Measurements from ENCODE around the gene RRAGD. TPM values are rescaled to one million over a fixed set of nuclear protein-coding genes. Genes with fewer than 3 reads are reported as not detected.

Gene RRAGD
- total and polyA plus RNA-seq, 2 of the 13 experiments (the other 11 are each of a cell fraction or from before 2014, with no cell fraction given), result 0.35 to 0.53 TPM

DNA sequence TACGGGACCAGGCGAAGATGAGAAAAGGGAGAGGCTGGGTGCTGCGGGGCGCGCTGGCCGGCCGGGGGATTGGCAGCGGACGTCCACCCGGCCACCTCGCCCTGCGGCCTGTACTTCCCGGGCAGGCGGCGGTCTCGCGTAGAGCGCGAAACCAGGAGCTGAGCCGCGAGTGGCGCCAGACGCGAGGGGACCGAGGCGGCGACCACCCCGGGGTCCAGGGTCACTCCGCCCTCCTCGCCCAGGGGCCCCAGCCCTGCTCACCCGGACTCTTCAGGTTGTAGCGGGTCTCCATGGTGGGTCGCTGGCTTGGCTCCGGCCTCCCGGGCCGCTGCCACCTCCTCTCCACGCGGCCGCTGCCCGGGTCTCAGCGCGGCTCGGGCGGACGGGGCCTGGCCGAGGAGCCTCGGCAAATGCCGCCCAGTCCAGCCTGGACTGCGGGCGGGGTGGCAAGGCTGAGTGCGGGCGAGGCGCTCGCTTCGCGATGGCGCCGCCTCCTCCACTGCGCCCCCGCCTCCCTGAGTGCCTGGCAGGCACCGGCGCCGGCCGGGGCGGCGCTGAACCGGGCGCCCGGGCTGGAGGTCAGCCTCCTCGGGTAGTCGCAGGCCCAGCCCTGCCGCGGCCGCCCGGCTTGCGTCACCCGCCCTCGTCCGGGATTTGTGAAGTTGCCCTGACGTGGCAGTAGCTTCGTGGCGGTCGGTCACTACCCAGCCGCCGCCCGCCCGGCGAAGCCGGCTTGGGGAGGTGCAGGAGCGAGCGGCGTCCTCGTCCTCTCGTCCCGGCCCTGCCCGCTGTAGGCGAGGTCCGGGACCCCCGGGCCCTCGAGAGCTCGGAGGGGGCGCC is 59.6 kb downstream of the RRAGD start, which contains the start of gene UBE2J1 (continued):
- TF ChIP-seq, protein P1, sequence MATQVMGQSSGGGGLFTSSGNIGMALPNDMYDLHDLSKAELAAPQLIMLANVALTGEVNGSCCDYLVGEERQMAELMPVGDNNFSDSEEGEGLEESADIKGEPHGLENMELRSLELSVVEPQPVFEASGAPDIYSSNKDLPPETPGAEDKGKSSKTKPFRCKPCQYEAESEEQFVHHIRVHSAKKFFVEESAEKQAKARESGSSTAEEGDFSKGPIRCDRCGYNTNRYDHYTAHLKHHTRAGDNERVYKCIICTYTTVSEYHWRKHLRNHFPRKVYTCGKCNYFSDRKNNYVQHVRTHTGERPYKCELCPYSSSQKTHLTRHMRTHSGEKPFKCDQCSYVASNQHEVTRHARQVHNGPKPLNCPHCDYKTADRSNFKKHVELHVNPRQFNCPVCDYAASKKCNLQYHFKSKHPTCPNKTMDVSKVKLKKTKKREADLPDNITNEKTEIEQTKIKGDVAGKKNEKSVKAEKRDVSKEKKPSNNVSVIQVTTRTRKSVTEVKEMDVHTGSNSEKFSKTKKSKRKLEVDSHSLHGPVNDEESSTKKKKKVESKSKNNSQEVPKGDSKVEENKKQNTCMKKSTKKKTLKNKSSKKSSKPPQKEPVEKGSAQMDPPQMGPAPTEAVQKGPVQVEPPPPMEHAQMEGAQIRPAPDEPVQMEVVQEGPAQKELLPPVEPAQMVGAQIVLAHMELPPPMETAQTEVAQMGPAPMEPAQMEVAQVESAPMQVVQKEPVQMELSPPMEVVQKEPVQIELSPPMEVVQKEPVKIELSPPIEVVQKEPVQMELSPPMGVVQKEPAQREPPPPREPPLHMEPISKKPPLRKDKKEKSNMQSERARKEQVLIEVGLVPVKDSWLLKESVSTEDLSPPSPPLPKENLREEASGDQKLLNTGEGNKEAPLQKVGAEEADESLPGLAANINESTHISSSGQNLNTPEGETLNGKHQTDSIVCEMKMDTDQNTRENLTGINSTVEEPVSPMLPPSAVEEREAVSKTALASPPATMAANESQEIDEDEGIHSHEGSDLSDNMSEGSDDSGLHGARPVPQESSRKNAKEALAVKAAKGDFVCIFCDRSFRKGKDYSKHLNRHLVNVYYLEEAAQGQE (IDR thresholded peaks at IDR 0.05; ENCODE audit: borderline replicate concordance in 1 of 2, low read depth in 1 of 2, low read length in 2 of 2), result no peak
- TF ChIP-seq SNAI1 (CRISPR knock-in tag; IDR thresholded peaks at IDR 0.05; ENCODE audit: borderline replicate concordance) (no peak), MEIS2 (CRISPR knock-in tag; IDR thresholded peaks at IDR 0.05) (peak; percentile 44), ELF3 (CRISPR knock-in tag; IDR thresholded peaks at IDR 0.05) (no peak; the same call in 1 of the 2 replicates), ZNF232 (CRISPR knock-in tag; IDR thresholded peaks at IDR 0.05; ENCODE audit: borderline replicate concordance) (no peak), EHMT2 (IDR thresholded peaks at IDR 0.05; ENCODE audit: borderline replicate concordance, low read depth, low read length) (no peak), JUND (CRISPR knock-in tag; IDR thresholded peaks at IDR 0.05) (peak; percentile 7; the same call in 1 of the 2 replicates), ZNF335 (CRISPR knock-in tag; IDR thresholded peaks at IDR 0.05) (no peak), ZKSCAN8 (CRISPR knock-in tag; IDR thresholded peaks at IDR 0.05; ENCODE audit: borderline replicate concordance) (no peak), PITX1 (CRISPR knock-in tag; IDR thresholded peaks at IDR 0.05) (no peak), ZNF451 (CRISPR knock-in tag; IDR thresholded peaks at IDR 0.05) (peak; percentile 46; the same call in 1 of the 2 replicates), GABPA (IDR thresholded peaks at IDR 0.05; ENCODE audit: low read depth, low read length) (no peak; the same call in 1 of the 2 replicates), GABPA (CRISPR knock-in tag; IDR thresholded peaks at IDR 0.05; ENCODE audit: low read depth) (no peak), ZMYM4 (CRISPR knock-in tag; IDR thresholded peaks at IDR 0.05) (peak; percentile 77)
- TF ChIP-seq, protein P2, sequence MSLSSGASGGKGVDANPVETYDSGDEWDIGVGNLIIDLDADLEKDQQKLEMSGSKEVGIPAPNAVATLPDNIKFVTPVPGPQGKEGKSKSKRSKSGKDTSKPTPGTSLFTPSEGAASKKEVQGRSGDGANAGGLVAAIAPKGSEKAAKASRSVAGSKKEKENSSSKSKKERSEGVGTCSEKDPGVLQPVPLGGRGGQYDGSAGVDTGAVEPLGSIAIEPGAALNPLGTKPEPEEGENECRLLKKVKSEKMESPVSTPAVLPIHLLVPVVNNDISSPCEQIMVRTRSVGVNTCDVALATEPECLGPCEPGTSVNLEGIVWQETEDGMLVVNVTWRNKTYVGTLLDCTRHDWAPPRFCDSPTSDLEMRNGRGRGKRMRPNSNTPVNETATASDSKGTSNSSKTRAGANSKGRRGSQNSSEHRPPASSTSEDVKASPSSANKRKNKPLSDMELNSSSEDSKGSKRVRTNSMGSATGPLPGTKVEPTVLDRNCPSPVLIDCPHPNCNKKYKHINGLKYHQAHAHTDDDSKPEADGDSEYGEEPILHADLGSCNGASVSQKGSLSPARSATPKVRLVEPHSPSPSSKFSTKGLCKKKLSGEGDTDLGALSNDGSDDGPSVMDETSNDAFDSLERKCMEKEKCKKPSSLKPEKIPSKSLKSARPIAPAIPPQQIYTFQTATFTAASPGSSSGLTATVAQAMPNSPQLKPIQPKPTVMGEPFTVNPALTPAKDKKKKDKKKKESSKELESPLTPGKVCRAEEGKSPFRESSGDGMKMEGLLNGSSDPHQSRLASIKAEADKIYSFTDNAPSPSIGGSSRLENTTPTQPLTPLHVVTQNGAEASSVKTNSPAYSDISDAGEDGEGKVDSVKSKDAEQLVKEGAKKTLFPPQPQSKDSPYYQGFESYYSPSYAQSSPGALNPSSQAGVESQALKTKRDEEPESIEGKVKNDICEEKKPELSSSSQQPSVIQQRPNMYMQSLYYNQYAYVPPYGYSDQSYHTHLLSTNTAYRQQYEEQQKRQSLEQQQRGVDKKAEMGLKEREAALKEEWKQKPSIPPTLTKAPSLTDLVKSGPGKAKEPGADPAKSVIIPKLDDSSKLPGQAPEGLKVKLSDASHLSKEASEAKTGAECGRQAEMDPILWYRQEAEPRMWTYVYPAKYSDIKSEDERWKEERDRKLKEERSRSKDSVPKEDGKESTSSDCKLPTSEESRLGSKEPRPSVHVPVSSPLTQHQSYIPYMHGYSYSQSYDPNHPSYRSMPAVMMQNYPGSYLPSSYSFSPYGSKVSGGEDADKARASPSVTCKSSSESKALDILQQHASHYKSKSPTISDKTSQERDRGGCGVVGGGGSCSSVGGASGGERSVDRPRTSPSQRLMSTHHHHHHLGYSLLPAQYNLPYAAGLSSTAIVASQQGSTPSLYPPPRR (CRISPR knock-in tag; IDR thresholded peaks at IDR 0.05; ENCODE audit: borderline replicate concordance), result no peak
- TF ChIP-seq, protein P3, sequence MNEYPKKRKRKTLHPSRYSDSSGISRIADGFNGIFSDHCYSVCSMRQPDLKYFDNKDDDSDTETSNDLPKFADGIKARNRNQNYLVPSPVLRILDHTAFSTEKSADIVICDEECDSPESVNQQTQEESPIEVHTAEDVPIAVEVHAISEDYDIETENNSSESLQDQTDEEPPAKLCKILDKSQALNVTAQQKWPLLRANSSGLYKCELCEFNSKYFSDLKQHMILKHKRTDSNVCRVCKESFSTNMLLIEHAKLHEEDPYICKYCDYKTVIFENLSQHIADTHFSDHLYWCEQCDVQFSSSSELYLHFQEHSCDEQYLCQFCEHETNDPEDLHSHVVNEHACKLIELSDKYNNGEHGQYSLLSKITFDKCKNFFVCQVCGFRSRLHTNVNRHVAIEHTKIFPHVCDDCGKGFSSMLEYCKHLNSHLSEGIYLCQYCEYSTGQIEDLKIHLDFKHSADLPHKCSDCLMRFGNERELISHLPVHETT (CRISPR knock-in tag; conservative IDR thresholded peaks at IDR 0.05), result no peak; the same call in 1 of the 2 replicates
- TF ChIP-seq, protein P4, sequence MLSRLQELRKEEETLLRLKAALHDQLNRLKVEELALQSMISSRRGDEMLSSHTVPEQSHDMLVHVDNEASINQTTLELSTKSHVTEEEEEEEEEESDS (CRISPR knock-in tag; IDR thresholded peaks at IDR 0.05; ENCODE audit: borderline replicate concordance), result no peak
- TF ChIP-seq, protein P5, sequence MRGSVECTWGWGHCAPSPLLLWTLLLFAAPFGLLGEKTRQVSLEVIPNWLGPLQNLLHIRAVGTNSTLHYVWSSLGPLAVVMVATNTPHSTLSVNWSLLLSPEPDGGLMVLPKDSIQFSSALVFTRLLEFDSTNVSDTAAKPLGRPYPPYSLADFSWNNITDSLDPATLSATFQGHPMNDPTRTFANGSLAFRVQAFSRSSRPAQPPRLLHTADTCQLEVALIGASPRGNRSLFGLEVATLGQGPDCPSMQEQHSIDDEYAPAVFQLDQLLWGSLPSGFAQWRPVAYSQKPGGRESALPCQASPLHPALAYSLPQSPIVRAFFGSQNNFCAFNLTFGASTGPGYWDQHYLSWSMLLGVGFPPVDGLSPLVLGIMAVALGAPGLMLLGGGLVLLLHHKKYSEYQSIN (CRISPR knock-in tag; IDR thresholded peaks at IDR 0.05; ENCODE audit: borderline replicate concordance), result no peak

All from HepG2 (cell line).